Panc1 (cell line): ENCODE results near the gene EEF1AKMT3. TPM values are rescaled to one million over a fixed set of nuclear protein-coding genes. Genes with fewer than 3 reads are reported as not detected.

Source experiments
- ATAC-seq: fragments of 200-7000 bp; cut with Tn5 transposase; 2 replicates; pipeline ENCODE4 v1.9.1; 2020; ENCODE audit warnings: mild to moderate bottlenecking, moderate library complexity
- BruUV-seq: library from RNA; stranded (reverse); fragments of 400-500 nt; replicated peaks from 2 replicates; lab custom pipeline; 2021; lab: Mats Ljungman, UMichigan
- CTCF ChIA-PET: fragments of 300-600 bp; sonication (Branson Sonifier 250); formaldehyde crosslinking; loops from one replicate; lab custom pipeline; 2022; ENCODE audit warnings: antibody characterized with exemption; lab: Charles Lee
- POLR2A ChIA-PET: fragments of 300-600 bp; sonication (Branson Sonifier 250); formaldehyde crosslinking; loops from one replicate; lab custom pipeline; 2022; ENCODE audit warnings: antibody characterized with exemption; lab: Charles Lee
- DNase-seq: peaks from one replicate; pipeline ENCODE4 v3.0.0-alpha.2; 2010; ENCODE audit warnings: low read depth, low spot score
- H3K27ac ChIP-seq: 2 replicates; pipeline ENCODE4 v1.5.1; 2011; ENCODE audit warnings: mild to moderate bottlenecking, low read length, inconsistent platforms
- H3K27me3 ChIP-seq: fragments of 200-500 bp; sonication (Bioruptor generic); 2 replicates; pipeline ENCODE4 v1.6.0; 2014; ENCODE audit warnings: low read length, inconsistent platforms; ENCODE audit not compliant: control insufficient read depth, insufficient read depth
- H3K36me3 ChIP-seq: fragments of 200-500 bp; sonication (Bioruptor generic); 2 replicates; pipeline ENCODE4 v1.5.1; 2014; ENCODE audit warnings: inconsistent platforms, mild to moderate bottlenecking, low read length, moderate library complexity; ENCODE audit not compliant: control insufficient read depth, insufficient read depth
- H3K4me1 ChIP-seq: 2 replicates; pipeline ENCODE4 v1.5.1; 2011; ENCODE audit warnings: inconsistent platforms, mild to moderate bottlenecking, low read length, moderate library complexity; ENCODE audit not compliant: control insufficient read depth, insufficient read depth
- H3K4me3 ChIP-seq, 2 experiments: 2 replicates each; pipeline ENCODE4 v1.5.1; 2011 to 2012; ENCODE audit warnings: low read depth in 2 of 2, low read length in 2 of 2, mild to moderate bottlenecking in 2 of 2, inconsistent platforms in 1 of 2, moderate library complexity in 1 of 2
- H3K9me3 ChIP-seq: fragments of 200-500 bp; sonication (Bioruptor generic); 2 replicates; pipeline ENCODE4 v1.5.1; 2014; ENCODE audit warnings: low read depth, mild to moderate bottlenecking, inconsistent platforms, low read length, moderate library complexity; ENCODE audit not compliant: control insufficient read depth, insufficient read depth
- POLR2AphosphoS5 ChIP-seq: IDR thresholded peaks from 2 replicates; pipeline ENCODE4 v1.6.1; 2012; ENCODE audit warnings: mild to moderate bottlenecking, low read depth, low read length, moderate library complexity
- SIN3A ChIP-seq: IDR thresholded peaks from 2 replicates; pipeline ENCODE4 v1.6.1; 2012; ENCODE audit warnings: low read depth, mild to moderate bottlenecking, low read length, moderate library complexity, borderline replicate concordance; ENCODE audit not compliant: insufficient read depth
- TCF7L2 ChIP-seq: IDR thresholded peaks from 2 replicates; pipeline ENCODE4 v1.6.1; 2011; ENCODE audit warnings: mild to moderate bottlenecking, low read depth, low read length, inconsistent platforms
- in situ Hi-C: cut with HindIII; loops from 2 replicates; pipeline ENCODE4 v1.10.0; 2016; ENCODE audit warnings: low sequenced_read_pairs, low pct_unique_long_range_greater_than_20kb
- intact Hi-C: fragments of 100-400 bp; cut with micrococcal nuclease; formaldehyde crosslinking; loops from one replicate; pipeline ENCODE4 v1.10.0; 2022; ENCODE audit not compliant: unreplicated experiment
- total RNA-seq: library from RNA; stranded (reverse); gene quantifications from one replicate; pipeline ENCODE4 v1.2.1, GENCODE V29; 2021; ENCODE audit not compliant: unreplicated experiment
- TF ChIP-seq, protein P1 (sequence below), 2 experiments: IDR thresholded peaks; 2 replicates each; pipeline ENCODE4 v1.6.1; 2011 to 2012; ENCODE audit warnings: low read depth in 2 of 2, control low read depth in 1 of 2, low read length in 1 of 2, mild to moderate bottlenecking in 1 of 2, moderate library complexity in 1 of 2; ENCODE audit not compliant: insufficient read depth in 1 of 2
- TF ChIP-seq, protein P2 (sequence below): fragments of 450-650 bp; IDR thresholded peaks from 2 replicates; pipeline ENCODE4 v1.5.1; 2017; ENCODE audit warnings: mild to moderate bottlenecking

Gene EEF1AKMT3
- total RNA-seq, 1 experiment from 2014 or later, result 7.4 TPM

DNA sequence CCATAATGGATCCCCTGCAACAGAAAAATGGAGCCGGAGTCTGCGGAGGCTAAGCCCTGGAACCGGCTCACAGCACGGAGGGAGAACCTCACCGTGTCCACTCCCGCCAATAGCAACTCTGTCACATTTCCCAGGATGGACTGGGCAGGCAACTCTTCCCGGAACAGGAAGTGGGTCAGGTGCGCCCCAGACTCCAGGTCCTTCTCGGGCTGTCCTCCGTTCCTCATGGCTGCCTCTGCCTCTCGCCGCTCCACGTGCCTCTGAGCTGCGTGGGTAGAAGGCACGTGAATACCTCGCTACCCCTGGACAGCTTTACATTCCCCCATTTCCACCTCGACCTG, 7.8 kb upstream of the EEF1AKMT3 start:
- intact Hi-C loops, result no loop called here
- Histone ChIP-seq H3K27me3 (peaks cover 4% of the 10 kb centered on the region; the same call in 1 of the 2 replicates), H3K4me1 (peaks cover 15% of the 10 kb centered on the region), H3K9me3 (no peaks in the 10 kb centered on the region), H3K4me3 (peak overlapping the region; percentile 37 to 57), H3K36me3 (no peaks in the 10 kb centered on the region; the same call in 1 of the 2 replicates), H3K27ac (peak overlapping the region; percentile 64)
- DNase-seq, result no peak
- TF ChIP-seq TCF7L2 (no peak), SIN3A (no peak), POLR2AphosphoS5 (no peak)
- TF ChIP-seq, protein P1, sequence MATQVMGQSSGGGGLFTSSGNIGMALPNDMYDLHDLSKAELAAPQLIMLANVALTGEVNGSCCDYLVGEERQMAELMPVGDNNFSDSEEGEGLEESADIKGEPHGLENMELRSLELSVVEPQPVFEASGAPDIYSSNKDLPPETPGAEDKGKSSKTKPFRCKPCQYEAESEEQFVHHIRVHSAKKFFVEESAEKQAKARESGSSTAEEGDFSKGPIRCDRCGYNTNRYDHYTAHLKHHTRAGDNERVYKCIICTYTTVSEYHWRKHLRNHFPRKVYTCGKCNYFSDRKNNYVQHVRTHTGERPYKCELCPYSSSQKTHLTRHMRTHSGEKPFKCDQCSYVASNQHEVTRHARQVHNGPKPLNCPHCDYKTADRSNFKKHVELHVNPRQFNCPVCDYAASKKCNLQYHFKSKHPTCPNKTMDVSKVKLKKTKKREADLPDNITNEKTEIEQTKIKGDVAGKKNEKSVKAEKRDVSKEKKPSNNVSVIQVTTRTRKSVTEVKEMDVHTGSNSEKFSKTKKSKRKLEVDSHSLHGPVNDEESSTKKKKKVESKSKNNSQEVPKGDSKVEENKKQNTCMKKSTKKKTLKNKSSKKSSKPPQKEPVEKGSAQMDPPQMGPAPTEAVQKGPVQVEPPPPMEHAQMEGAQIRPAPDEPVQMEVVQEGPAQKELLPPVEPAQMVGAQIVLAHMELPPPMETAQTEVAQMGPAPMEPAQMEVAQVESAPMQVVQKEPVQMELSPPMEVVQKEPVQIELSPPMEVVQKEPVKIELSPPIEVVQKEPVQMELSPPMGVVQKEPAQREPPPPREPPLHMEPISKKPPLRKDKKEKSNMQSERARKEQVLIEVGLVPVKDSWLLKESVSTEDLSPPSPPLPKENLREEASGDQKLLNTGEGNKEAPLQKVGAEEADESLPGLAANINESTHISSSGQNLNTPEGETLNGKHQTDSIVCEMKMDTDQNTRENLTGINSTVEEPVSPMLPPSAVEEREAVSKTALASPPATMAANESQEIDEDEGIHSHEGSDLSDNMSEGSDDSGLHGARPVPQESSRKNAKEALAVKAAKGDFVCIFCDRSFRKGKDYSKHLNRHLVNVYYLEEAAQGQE (IDR thresholded peaks at IDR 0.05; ENCODE audit: insufficient read depth in 1 of 2, low read depth in 2 of 2, low read length in 1 of 2), result no peak
- TF ChIP-seq, protein P2, sequence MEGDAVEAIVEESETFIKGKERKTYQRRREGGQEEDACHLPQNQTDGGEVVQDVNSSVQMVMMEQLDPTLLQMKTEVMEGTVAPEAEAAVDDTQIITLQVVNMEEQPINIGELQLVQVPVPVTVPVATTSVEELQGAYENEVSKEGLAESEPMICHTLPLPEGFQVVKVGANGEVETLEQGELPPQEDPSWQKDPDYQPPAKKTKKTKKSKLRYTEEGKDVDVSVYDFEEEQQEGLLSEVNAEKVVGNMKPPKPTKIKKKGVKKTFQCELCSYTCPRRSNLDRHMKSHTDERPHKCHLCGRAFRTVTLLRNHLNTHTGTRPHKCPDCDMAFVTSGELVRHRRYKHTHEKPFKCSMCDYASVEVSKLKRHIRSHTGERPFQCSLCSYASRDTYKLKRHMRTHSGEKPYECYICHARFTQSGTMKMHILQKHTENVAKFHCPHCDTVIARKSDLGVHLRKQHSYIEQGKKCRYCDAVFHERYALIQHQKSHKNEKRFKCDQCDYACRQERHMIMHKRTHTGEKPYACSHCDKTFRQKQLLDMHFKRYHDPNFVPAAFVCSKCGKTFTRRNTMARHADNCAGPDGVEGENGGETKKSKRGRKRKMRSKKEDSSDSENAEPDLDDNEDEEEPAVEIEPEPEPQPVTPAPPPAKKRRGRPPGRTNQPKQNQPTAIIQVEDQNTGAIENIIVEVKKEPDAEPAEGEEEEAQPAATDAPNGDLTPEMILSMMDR, result no peak
- in situ Hi-C loops, result no loop called here
- ChIA-PET POLR2A (no interaction called here), CTCF (no interaction called here)
- ATAC-seq, result no peak
- BruUV-seq, result no TSS peak

DNA sequence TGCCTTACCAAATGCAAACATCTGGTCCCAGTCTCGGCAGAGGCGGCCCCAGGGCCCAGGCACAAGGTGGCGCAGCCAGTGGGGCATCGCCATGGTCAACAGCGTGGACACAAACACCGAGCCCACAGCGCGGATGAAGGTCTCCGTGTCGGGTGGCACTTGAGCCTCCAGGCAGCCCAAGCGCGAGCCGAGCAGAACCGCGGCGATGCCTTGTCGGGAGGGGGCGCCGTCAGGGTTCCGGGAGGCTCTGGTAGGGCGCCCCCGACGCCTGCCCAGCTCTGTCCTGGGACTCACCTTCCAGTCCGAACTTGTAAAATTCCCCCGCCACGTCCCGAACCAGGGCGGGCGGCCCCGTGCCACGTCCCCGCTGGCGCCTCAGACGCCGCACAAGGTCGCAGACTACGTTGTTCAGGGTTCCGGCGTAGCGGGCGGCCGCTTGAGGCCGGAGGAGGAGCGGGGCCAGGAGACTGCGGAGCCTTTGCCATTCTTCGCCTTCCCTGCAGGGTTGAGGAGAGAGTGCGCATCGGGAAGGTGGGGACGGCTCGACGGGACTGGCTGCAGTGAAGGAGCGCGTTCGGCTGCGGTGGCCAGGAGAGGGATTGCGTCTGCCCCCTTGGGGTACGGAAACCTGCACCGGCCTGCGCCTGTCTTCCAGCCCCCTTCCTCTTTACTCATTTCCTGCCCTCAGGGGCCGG, 7.3 kb upstream of the EEF1AKMT3 start:
- TF ChIP-seq TCF7L2, result no peak
- TF ChIP-seq, protein P1 (IDR thresholded peaks at IDR 0.05; ENCODE audit: insufficient read depth in 1 of 2, low read depth in 2 of 2, low read length in 1 of 2), result 0 out of 4 replicates have a peak, but pooled peaks of 1 of the 2 experiments have one; percentile 14
- TF ChIP-seq, protein P2, result peak; percentile 89
- ChIA-PET CTCF (no interaction called here), POLR2A (no interaction called here)
- Histone ChIP-seq H3K27me3 (peaks cover 4% of the 10 kb centered on the region; the same call in 1 of the 2 replicates), H3K4me1 (peaks cover 15% of the 10 kb centered on the region), H3K36me3 (no peaks in the 10 kb centered on the region; the same call in 1 of the 2 replicates), H3K9me3 (no peaks in the 10 kb centered on the region), H3K27ac (peak overlapping the region; percentile 64), H3K4me3 (peak overlapping the region; percentile 37 to 57)
- no TSS peak for BruUV-seq
- in situ Hi-C loops (no loop called here), intact Hi-C loops (no loop called here)
- peak; percentile 74 for ATAC-seq
- DNase-seq, result no peak
